A673 (cell line): ENCODE data around the gene BCAR3. TPM values are rescaled to one million over a fixed set of nuclear protein-coding genes. Genes with fewer than 3 reads are reported as not detected.
A peak's percentile ranks its signal among the peaks of the same experiment; 100 is the strongest.

Experiments
- BruUV-seq: library from RNA; stranded (reverse); fragments of 400-500 nt; replicated peaks from 2 replicates; lab custom pipeline; 2021; lab: Mats Ljungman, UMichigan
- CTCF ChIA-PET: fragments of 300-600 bp; sonication (Branson Sonifier 250); formaldehyde crosslinking; loops from one replicate; lab custom pipeline; 2022; ENCODE audit warnings: antibody characterized with exemption; lab: Charles Lee
- POLR2A ChIA-PET: fragments of 300-600 bp; sonication (Branson Sonifier 250); formaldehyde crosslinking; loops from one replicate; lab custom pipeline; 2022; ENCODE audit warnings: antibody characterized with exemption; ENCODE audit not compliant: low non-redundant PET; lab: Charles Lee
- DNase-seq: peaks from one replicate; pipeline ENCODE4 v3.0.0-alpha.2; 2015; ENCODE audit warnings: low spot score
- H3K27ac ChIP-seq: fragments of 200-600 bp; sonication (generic); 2 replicates; pipeline ENCODE4 v1.5.1; 2016; ENCODE audit warnings: mixed run types, low read depth, mild to moderate bottlenecking, mixed read lengths, antibody characterized with exemption, low read length; ENCODE audit not compliant: poor library complexity, severe bottlenecking
- H3K27me3 ChIP-seq: fragments of 200-600 bp; sonication (generic); replicated peaks from 2 replicates; pipeline ENCODE4 v1.6.1; 2017; ENCODE audit warnings: mixed run types, low read depth, mild to moderate bottlenecking, mixed read lengths, antibody characterized with exemption, low read length; ENCODE audit not compliant: insufficient read depth, poor library complexity
- H3K36me3 ChIP-seq: fragments of 200-600 bp; sonication (generic); 2 replicates; pipeline ENCODE4 v1.6.1; 2016; ENCODE audit warnings: mixed run types, mild to moderate bottlenecking, mixed read lengths, antibody characterized with exemption, low read length; ENCODE audit not compliant: insufficient read depth, poor library complexity, severe bottlenecking
- H3K4me1 ChIP-seq: fragments of 200-600 bp; sonication (generic); 2 replicates; pipeline ENCODE4 v1.6.1; 2017; ENCODE audit warnings: mixed run types, mild to moderate bottlenecking, mixed read lengths, antibody characterized with exemption, low read length; ENCODE audit not compliant: insufficient read depth, poor library complexity, severe bottlenecking
- H3K4me3 ChIP-seq: fragments of 200-600 bp; sonication (generic); 2 replicates; pipeline ENCODE4 v1.5.1; 2016; ENCODE audit warnings: low read depth, mixed run types, mild to moderate bottlenecking, mixed read lengths, low read length; ENCODE audit not compliant: poor library complexity, severe bottlenecking
- H3K9me3 ChIP-seq: fragments of 200-600 bp; sonication (generic); 2 replicates; pipeline ENCODE4 v1.6.1; 2016; ENCODE audit warnings: mixed run types, low read depth, mild to moderate bottlenecking, mixed read lengths, antibody characterized with exemption, low read length; ENCODE audit not compliant: poor library complexity, severe bottlenecking
- EZH2 ChIP-seq: fragments of 200-600 bp; sonication (generic); IDR thresholded peaks from 2 replicates; pipeline ENCODE4 v1.6.1; 2017; ENCODE audit warnings: borderline replicate concordance, low read depth, mild to moderate bottlenecking, mixed read lengths, antibody characterized with exemption, low read length; ENCODE audit not compliant: poor library complexity, severe bottlenecking
- intact Hi-C: fragments of 100-400 bp; cut with micrococcal nuclease; formaldehyde crosslinking; loops from one replicate; pipeline ENCODE4 v1.10.0; 2022; ENCODE audit not compliant: unreplicated experiment
- total RNA-seq: library from RNA; stranded (reverse); gene quantifications from 2 replicates; pipeline ENCODE4 v1.2.3, GENCODE V29; 2021
- TF ChIP-seq, protein P1 (sequence below): fragments of 300-800, 200-600 bp; sonication (generic); conservative IDR thresholded peaks from 2 replicates; pipeline ENCODE4 v1.5.1; 2017; ENCODE audit warnings: low read depth, mild to moderate bottlenecking, antibody characterized with exemption, low read length, moderate library complexity, mixed read lengths

BCAR3 gene
- total RNA-seq, 1 experiment from 2014 or later: 0.90 TPM

GRCh38 chr1:93585059-93585966 lies 96.3 kb downstream of the BCAR3 start:
- no peaks in the 10 kb centered on the region for H3K9me3 ChIP-seq
- ChIA-PET CTCF (no interaction called here), POLR2A (interaction anchor here (0.7 kb wide), 1 partner anchor 43 kb away, joined by 5 read pairs; no protein-coding TSS in a partner anchor)
- no peak overlapping the region for H3K4me3 ChIP-seq
- no peak overlapping the region for H3K27ac ChIP-seq
- BruUV-seq: no TSS peak
- peaks cover 6% of the 10 kb centered on the region for H3K4me1 ChIP-seq
- no peak for DNase-seq
- TF ChIP-seq EZH2: no peak
- TF ChIP-seq, protein P1, sequence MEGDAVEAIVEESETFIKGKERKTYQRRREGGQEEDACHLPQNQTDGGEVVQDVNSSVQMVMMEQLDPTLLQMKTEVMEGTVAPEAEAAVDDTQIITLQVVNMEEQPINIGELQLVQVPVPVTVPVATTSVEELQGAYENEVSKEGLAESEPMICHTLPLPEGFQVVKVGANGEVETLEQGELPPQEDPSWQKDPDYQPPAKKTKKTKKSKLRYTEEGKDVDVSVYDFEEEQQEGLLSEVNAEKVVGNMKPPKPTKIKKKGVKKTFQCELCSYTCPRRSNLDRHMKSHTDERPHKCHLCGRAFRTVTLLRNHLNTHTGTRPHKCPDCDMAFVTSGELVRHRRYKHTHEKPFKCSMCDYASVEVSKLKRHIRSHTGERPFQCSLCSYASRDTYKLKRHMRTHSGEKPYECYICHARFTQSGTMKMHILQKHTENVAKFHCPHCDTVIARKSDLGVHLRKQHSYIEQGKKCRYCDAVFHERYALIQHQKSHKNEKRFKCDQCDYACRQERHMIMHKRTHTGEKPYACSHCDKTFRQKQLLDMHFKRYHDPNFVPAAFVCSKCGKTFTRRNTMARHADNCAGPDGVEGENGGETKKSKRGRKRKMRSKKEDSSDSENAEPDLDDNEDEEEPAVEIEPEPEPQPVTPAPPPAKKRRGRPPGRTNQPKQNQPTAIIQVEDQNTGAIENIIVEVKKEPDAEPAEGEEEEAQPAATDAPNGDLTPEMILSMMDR: no peak
- intact Hi-C loops: no loop called here
- H3K27me3 ChIP-seq: no peaks in the 10 kb centered on the region
- no peaks in the 10 kb centered on the region for H3K36me3 ChIP-seq

DNA sequence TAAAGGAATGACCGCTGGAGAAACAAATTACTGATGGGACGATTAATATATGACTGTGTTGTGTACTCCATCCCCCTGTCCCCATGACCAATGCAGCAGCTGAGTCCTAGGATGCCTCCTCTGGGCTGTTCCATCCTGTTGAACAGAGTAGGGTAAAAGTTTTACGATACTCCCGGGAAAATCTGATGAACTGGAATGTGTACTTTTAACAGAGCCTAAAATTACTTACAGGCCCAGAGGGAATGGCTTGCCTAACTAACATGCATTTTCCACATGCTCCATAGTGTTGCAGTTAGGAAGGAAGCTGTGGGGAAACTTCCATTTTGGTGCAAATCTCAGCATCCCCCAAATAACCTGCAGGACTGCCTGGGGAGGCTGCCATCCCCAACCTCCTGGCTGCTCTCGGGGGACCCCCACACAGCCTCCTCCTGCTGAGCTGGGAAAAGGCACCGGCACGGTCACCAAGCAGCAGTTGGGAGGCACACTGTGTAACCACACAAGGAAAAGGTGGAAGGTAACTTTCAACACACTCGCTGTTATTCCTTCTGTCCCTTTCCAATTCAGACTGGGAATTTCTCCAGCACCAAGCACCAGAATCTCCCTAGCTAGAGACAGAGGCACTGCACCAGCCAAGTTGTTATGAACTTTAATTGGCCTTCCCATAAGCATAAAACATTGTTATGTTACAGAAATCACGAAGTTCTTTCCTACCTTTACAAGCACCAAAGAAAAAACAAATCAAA lies 97.2 kb downstream of the BCAR3 start:
- H3K4me1 ChIP-seq: peaks cover 6% of the 10 kb centered on the region
- BruUV-seq: no TSS peak
- DNase-seq: peak; percentile 48
- intact Hi-C loops: no loop called here
- H3K36me3 ChIP-seq: no peaks in the 10 kb centered on the region
- H3K27ac ChIP-seq: no peak overlapping the region
- no peaks in the 10 kb centered on the region for H3K27me3 ChIP-seq
- H3K4me3 ChIP-seq: no peak overlapping the region
- POLR2A ChIA-PET: no interaction called here
- TF ChIP-seq EZH2: no peak
- TF ChIP-seq, protein P1: no peak
- CTCF ChIA-PET: no interaction called here
- no peaks in the 10 kb centered on the region for H3K9me3 ChIP-seq

GRCh38 chr1:93581917-93582850 lies 99.5 kb downstream of the BCAR3 start:
- intact Hi-C loops: no loop called here
- H3K4me1 ChIP-seq: peaks cover 8% of the 10 kb centered on the region
- DNase-seq: no peak
- H3K9me3 ChIP-seq: no peaks in the 10 kb centered on the region
- TF ChIP-seq EZH2: no peak
- TF ChIP-seq, protein P1: no peak
- H3K4me3 ChIP-seq: no peak overlapping the region
- BruUV-seq: no TSS peak
- CTCF ChIA-PET: no interaction called here
- H3K36me3 ChIP-seq: no peaks in the 10 kb centered on the region
- POLR2A ChIA-PET: no interaction called here
- H3K27ac ChIP-seq: no peak overlapping the region
- no peaks in the 10 kb centered on the region for H3K27me3 ChIP-seq
